IMR-90 (cell line): Measurements from ENCODE around the gene CCDC97. TPM values are rescaled to one million over a fixed set of nuclear protein-coding genes. Genes with fewer than 3 reads are reported as not detected.

Experiments
- ATAC-seq: fragments of 200-7000 bp; cut with Tn5 transposase; 2 replicates; pipeline ENCODE4 v1.9.1; 2020; ENCODE audit warnings: low read depth, mild to moderate bottlenecking, moderate library complexity
- BruUV-seq: library from RNA; stranded (reverse); fragments of 400-500 nt; replicated peaks from 2 replicates; lab custom pipeline; 2021; lab: Mats Ljungman, UMichigan
- CTCF ChIA-PET: fragments of 300-600 bp; formaldehyde crosslinking; extraction: SDS; loops from one replicate; lab custom pipeline; 2021; ENCODE audit warnings: antibody characterized with exemption; lab: Yijun Ruan, JAX
- POLR2A ChIA-PET: fragments of 300-600 bp; sonication (Branson Sonifier 250); formaldehyde crosslinking; loops from one replicate; lab custom pipeline; 2022; ENCODE audit warnings: antibody characterized with exemption; ENCODE audit not compliant: unreplicated experiment; lab: Charles Lee
- DNase-seq: peaks from one replicate; pipeline ENCODE4 v3.0.0; 2013
- H2AFZ ChIP-seq: replicated peaks from 2 replicates; pipeline ENCODE3; 2013; ENCODE audit warnings: low read length, mild to moderate bottlenecking; ENCODE audit not compliant: poor library complexity
- H2AK5ac ChIP-seq: 2 replicates; pipeline ENCODE4 v1.6.1; 2013; ENCODE audit warnings: low read depth, low read length, inconsistent platforms
- H2AK9ac ChIP-seq: replicated peaks from 2 replicates; pipeline ENCODE3; 2013; ENCODE audit warnings: mild to moderate bottlenecking, low read depth, low read length, moderate library complexity; ENCODE audit not compliant: poor library complexity
- H2BK120ac ChIP-seq: 2 replicates; pipeline ENCODE4 v1.6.1; 2013; ENCODE audit warnings: low read depth, low read length, inconsistent platforms
- H2BK15ac ChIP-seq: 3 replicates; pipeline ENCODE4 v1.6.1; 2013; ENCODE audit warnings: low read depth, low read length, inconsistent platforms
- H2BK20ac ChIP-seq: 2 replicates; pipeline ENCODE4 v1.6.1; 2013; ENCODE audit warnings: low read depth, mild to moderate bottlenecking, inconsistent platforms, low read length, moderate library complexity
- H2BK5ac ChIP-seq: 2 replicates; pipeline ENCODE4 v1.6.1; 2013; ENCODE audit warnings: mild to moderate bottlenecking, low read depth, low read length, inconsistent platforms; ENCODE audit not compliant: poor library complexity, severe bottlenecking
- H3K14ac ChIP-seq: replicated peaks from 2 replicates; pipeline ENCODE4 v1.6.1; 2013; ENCODE audit warnings: low read depth, low read length, inconsistent platforms
- H3K18ac ChIP-seq: 2 replicates; pipeline ENCODE4 v1.6.1; 2013; ENCODE audit warnings: low read depth, low read length, control low read depth
- H3K23ac ChIP-seq: 2 replicates; pipeline ENCODE4 v1.6.1; 2013; ENCODE audit warnings: low read depth, low read length, inconsistent platforms
- H3K27ac ChIP-seq: 2 replicates; pipeline ENCODE4 v1.5.1; 2013; ENCODE audit warnings: mild to moderate bottlenecking, control low read depth, low read length; ENCODE audit not compliant: insufficient read depth
- H3K27me3 ChIP-seq: 2 replicates; pipeline ENCODE4 v1.6.1; 2013; ENCODE audit warnings: low read length; ENCODE audit not compliant: control insufficient read depth, insufficient read depth
- H3K36me3 ChIP-seq: 2 replicates; pipeline ENCODE4 v1.6.1; 2013; ENCODE audit warnings: low read length, mixed read lengths; ENCODE audit not compliant: control insufficient read depth, insufficient read depth
- H3K4ac ChIP-seq: 2 replicates; pipeline ENCODE4 v1.6.1; 2013; ENCODE audit warnings: low read depth, low read length, inconsistent platforms
- H3K4me1 ChIP-seq: 2 replicates; pipeline ENCODE4 v1.6.1; 2013; ENCODE audit warnings: low read length, mixed read lengths; ENCODE audit not compliant: control insufficient read depth, insufficient read depth
- H3K4me2 ChIP-seq: 2 replicates; pipeline ENCODE4 v1.6.1; 2013; ENCODE audit warnings: low read depth, mild to moderate bottlenecking, control low read depth, low read length, moderate library complexity
- H3K4me3 ChIP-seq: 2 replicates; pipeline ENCODE4 v1.5.1; 2013; ENCODE audit warnings: low read depth, mild to moderate bottlenecking, control low read depth, low read length, moderate library complexity; ENCODE audit not compliant: insufficient read depth
- H3K56ac ChIP-seq: 2 replicates; pipeline ENCODE4 v1.6.1; 2013; ENCODE audit warnings: low read length, inconsistent platforms; ENCODE audit not compliant: insufficient read depth; ENCODE audit errors: extremely low read depth
- H3K79me1 ChIP-seq, 2 experiments: 2 replicates each; pipeline ENCODE4 v1.6.1; 2013; ENCODE audit warnings: low read length in 2 of 2, inconsistent platforms in 1 of 2, low read depth in 1 of 2
- H3K9ac ChIP-seq: 2 replicates; pipeline ENCODE4 v1.6.1; 2013; ENCODE audit warnings: low read depth, low read length, control low read depth
- H3K9me1 ChIP-seq: 2 replicates; pipeline ENCODE4 v1.6.1; 2013; ENCODE audit warnings: low read length, inconsistent platforms; ENCODE audit not compliant: insufficient read depth
- H3K9me3 ChIP-seq: 2 replicates; pipeline ENCODE4 v1.6.1; 2013; ENCODE audit warnings: low read length; ENCODE audit not compliant: control insufficient read depth, insufficient read depth
- H4K20me1 ChIP-seq: 2 replicates; pipeline ENCODE4 v1.6.1; 2013; ENCODE audit warnings: low read length, inconsistent platforms; ENCODE audit not compliant: insufficient read depth
- H4K5ac ChIP-seq: 2 replicates; pipeline ENCODE4 v1.6.1; 2013; ENCODE audit warnings: mild to moderate bottlenecking, low read depth, low read length, control low read depth
- H4K8ac ChIP-seq, 2 experiments: 2 replicates each; pipeline ENCODE4 v1.6.1; 2013; ENCODE audit warnings: low read depth in 2 of 2, low read length in 2 of 2, control low read depth in 1 of 2, inconsistent platforms in 1 of 2
- H4K91ac ChIP-seq: 2 replicates; pipeline ENCODE4 v1.6.1; 2013; ENCODE audit warnings: low read depth, low read length, inconsistent platforms; ENCODE audit not compliant: insufficient read depth
- BHLHE40 ChIP-seq: fragments of 150-350 bp; IDR thresholded peaks from 2 replicates; pipeline ENCODE4 v1.6.1; 2016; ENCODE audit warnings: mild to moderate bottlenecking, low read depth, low read length
- CEBPB ChIP-seq: IDR thresholded peaks from 2 replicates; pipeline ENCODE4 v1.6.1; 2012; ENCODE audit warnings: low read depth, low read length, improper control_type of control experiment
- CHD1 ChIP-seq: IDR thresholded peaks from 2 replicates; pipeline ENCODE4 v1.6.1; 2012; ENCODE audit warnings: low read depth, low read length, improper control_type of control experiment
- MAFK ChIP-seq: IDR thresholded peaks from 2 replicates; pipeline ENCODE4 v1.6.1; 2012; ENCODE audit warnings: low read depth, low read length, improper control_type of control experiment
- MAZ ChIP-seq: IDR thresholded peaks from 2 replicates; pipeline ENCODE4 v1.6.1; 2012; ENCODE audit warnings: low read depth, mild to moderate bottlenecking, low read length, improper control_type of control experiment, moderate library complexity, borderline replicate concordance
- MXI1 ChIP-seq: IDR thresholded peaks from 2 replicates; pipeline ENCODE4 v1.6.1; 2012; ENCODE audit warnings: low read depth, mild to moderate bottlenecking, low read length, moderate library complexity, borderline replicate concordance
- NFE2L2 ChIP-seq: fragments of 150-350 bp; IDR thresholded peaks from 2 replicates; pipeline ENCODE4 v1.6.1; 2016; ENCODE audit warnings: low read depth, mild to moderate bottlenecking, low read length
- POLR2A ChIP-seq: IDR thresholded peaks from 2 replicates; pipeline ENCODE4 v1.6.1; 2012; ENCODE audit warnings: mild to moderate bottlenecking, low read depth, low read length
- RAD21 ChIP-seq: IDR thresholded peaks from 2 replicates; pipeline ENCODE4 v1.6.1; 2012; ENCODE audit warnings: low read length, improper control_type of control experiment
- RFX5 ChIP-seq: IDR thresholded peaks from 2 replicates; pipeline ENCODE4 v1.8.0; 2012; ENCODE audit warnings: low read depth, mild to moderate bottlenecking, low read length, moderate library complexity
- SMC3 ChIP-seq: fragments of 150-350 bp; IDR thresholded peaks from 2 replicates; pipeline ENCODE4 v1.6.1; 2016; ENCODE audit warnings: low read depth, mild to moderate bottlenecking, antibody characterized with exemption, low read length, moderate library complexity
- WGBS, 2 experiments: methylation state at CpG; one replicate each; pipeline versions ENCODE4 v1.1.5 to v1.1.7; 2013; ENCODE audit warnings: missing lambda C conversion rate in 2 of 2; ENCODE audit not compliant: insufficient read length in 1 of 2; ENCODE audit errors: extremely low coverage in 2 of 2; 5-methylcytosine and 5-hydroxymethylcytosine counted together
- dilution Hi-C: fragments of 300-500 bp; cut with HindIII; formaldehyde crosslinking; loops from one replicate; pipeline ENCODE4 v1.14.3; 2018; ENCODE audit warnings: low sequenced_read_pairs; ENCODE audit not compliant: unreplicated experiment
- in situ Hi-C: fragments of 300-500 bp; cut with MboI; formaldehyde crosslinking; loops from 3 replicates; pipeline ENCODE4 v1.14.3; 2019; ENCODE audit warnings: low sequenced_read_pairs, inconsistent platforms, mixed read lengths
- intact Hi-C: fragments of 100-400 bp; cut with micrococcal nuclease; formaldehyde crosslinking; loops from 2 replicates; pipeline ENCODE4 v1.10.0; 2022
- polyA plus RNA-seq, 3 experiments: library from polyadenylated mRNA; depleted of rRNA; stranded (reverse); fragments of >200 nt; gene quantifications; 2 replicates each; pipeline ENCODE4 v1.2.3, GENCODE V29; 2012; ENCODE audit warnings: low replicate concordance in 1 of 3
- total RNA-seq: library from RNA; depleted of rRNA; stranded (reverse); fragments of >200 nt; gene quantifications from 2 replicates; pipeline ENCODE4 v1.2.3, GENCODE V29; 2012
- TF ChIP-seq, protein P1 (sequence below): fragments of 150-350 bp; IDR thresholded peaks from 2 replicates; pipeline ENCODE4 v1.6.1; 2016; ENCODE audit warnings: low read depth, mild to moderate bottlenecking, low read length, moderate library complexity, borderline replicate concordance
- TF ChIP-seq, protein P2 (sequence below): fragments of 150-350 bp; IDR thresholded peaks from 2 replicates; pipeline ENCODE4 v1.6.1; 2017; ENCODE audit warnings: mild to moderate bottlenecking, antibody characterized with exemption, low read length, low read depth
- TF ChIP-seq, protein P3 (sequence below): conservative IDR thresholded peaks from 2 replicates; pipeline ENCODE4 v1.5.1; 2012; ENCODE audit warnings: mild to moderate bottlenecking, low read depth, low read length, improper control_type of control experiment

The CCDC97 gene
- total and polyA plus RNA-seq, 2 of the 4 experiments (the other 2 are of a cell fraction) = 4.1 to 11.0 TPM

DNA sequence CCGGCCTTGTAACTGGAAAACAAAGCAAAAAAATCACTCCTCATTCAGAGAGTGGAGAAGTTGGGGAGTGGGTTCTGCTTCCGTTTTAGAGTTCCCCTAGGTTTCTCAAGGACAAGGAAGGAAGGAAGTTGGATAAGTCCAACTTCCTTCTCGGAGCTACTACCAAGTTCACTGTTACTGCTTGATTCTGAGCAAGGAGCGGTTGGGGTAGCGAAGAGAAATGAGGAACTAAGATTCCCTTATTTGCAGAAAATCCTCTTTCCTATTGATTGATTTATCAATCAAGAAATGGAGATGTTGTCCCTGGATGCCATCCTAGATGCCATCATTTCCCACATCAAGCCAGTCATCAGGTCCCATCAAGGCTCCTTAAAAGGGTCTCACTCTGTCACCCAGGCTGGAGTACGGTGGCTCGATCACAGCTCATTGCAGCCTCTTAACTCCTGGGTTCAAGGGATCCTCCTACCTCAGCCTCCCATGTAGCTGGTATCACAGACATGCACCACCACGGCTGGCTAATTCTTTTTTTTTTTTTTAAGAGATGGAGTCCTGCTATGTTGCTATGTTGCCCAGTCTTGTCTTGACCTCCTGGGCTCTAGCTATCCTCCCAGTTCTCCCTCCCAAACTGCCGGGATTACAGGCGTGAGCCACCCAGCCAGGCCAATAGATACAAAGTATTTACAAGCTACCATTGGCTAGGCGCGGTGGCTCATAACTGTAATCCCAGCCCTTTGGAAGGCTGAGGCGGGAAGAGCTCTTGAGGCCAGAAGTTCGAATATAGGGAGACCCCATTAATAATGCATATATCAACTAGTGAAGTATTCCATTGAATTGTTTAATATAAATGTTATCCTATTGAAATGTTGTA, 54.8 kb downstream of the CCDC97 start:
- H3K23ac ChIP-seq = peak overlapping the region; percentile 88
- peak overlapping the region; percentile 97 for H2AK9ac ChIP-seq
- peak overlapping the region; percentile 83 for H3K56ac ChIP-seq
- DNase-seq (peak; percentile 15), ATAC-seq (no peak)
- CTCF ChIA-PET = interaction anchor here (1.1 to 1.2 kb wide), 2 partner anchors 9 to 11 kb away, joined by 3 read pairs; partner anchors contain the start of gene TGFB1
- no peaks in the 10 kb centered on the region for H4K20me1 ChIP-seq
- peaks cover 13% of the 10 kb centered on the region for H3K9me1 ChIP-seq
- H3K18ac ChIP-seq = peak overlapping the region; percentile 93
- peak overlapping the region; percentile 86 for H2BK15ac ChIP-seq
- H3K4me2 ChIP-seq = peak overlapping the region; percentile 94
- peaks cover 30 to 54% of the 10 kb centered on the region in 2 experiments for H3K79me1 ChIP-seq
- peak overlapping the region; percentile 98 for H2AFZ ChIP-seq
- peak overlapping the region; percentile 97 for H4K8ac ChIP-seq
- BruUV-seq = no TSS peak
- H3K4me1 ChIP-seq = peaks cover 15% of the 10 kb centered on the region
- H4K5ac ChIP-seq = peak overlapping the region; percentile 97
- H3K4ac ChIP-seq = peak overlapping the region; percentile 97
- H3K9me3 ChIP-seq = no peaks in the 10 kb centered on the region
- peak overlapping the region; percentile 98 for H4K91ac ChIP-seq
- WGBS, 2 experiments = no CpG with 5 or more reads among the region's 14 CpGs
- peak overlapping the region; percentile 93 for H3K27ac ChIP-seq
- H3K14ac ChIP-seq = peak overlapping the region; percentile 98
- H3K9ac ChIP-seq = peak overlapping the region; percentile 84
- POLR2A ChIA-PET = interaction anchor here (0.6 to 1.3 kb wide), 2 partner anchors 12 to 759 kb away, joined by 4 to 5 read pairs; no protein-coding TSS in a partner anchor
- peak overlapping the region; percentile 58 for H3K4me3 ChIP-seq
- H2BK5ac ChIP-seq = peak overlapping the region; percentile 88
- no peaks in the 10 kb centered on the region for H3K27me3 ChIP-seq
- no peaks in the 10 kb centered on the region for H3K36me3 ChIP-seq
- intact Hi-C loops = no loop called here
- peak overlapping the region; percentile 75; the same call in 1 of the 2 replicates for H2BK20ac ChIP-seq
- peak overlapping the region; percentile 95 for H2AK5ac ChIP-seq
- H2BK120ac ChIP-seq = peak overlapping the region; percentile 82
- in situ Hi-C loops = no loop called here
- dilution Hi-C loops = no loop called here
- TF ChIP-seq CHD1 (no peak), RAD21 (no peak), CEBPB (no peak), MXI1 (no peak), BHLHE40 (no peak), MAFK (no peak), RFX5 (no peak), SMC3 (no peak), POLR2A (no peak), MAZ (no peak), NFE2L2 (no peak)
- TF ChIP-seq, protein P1, sequence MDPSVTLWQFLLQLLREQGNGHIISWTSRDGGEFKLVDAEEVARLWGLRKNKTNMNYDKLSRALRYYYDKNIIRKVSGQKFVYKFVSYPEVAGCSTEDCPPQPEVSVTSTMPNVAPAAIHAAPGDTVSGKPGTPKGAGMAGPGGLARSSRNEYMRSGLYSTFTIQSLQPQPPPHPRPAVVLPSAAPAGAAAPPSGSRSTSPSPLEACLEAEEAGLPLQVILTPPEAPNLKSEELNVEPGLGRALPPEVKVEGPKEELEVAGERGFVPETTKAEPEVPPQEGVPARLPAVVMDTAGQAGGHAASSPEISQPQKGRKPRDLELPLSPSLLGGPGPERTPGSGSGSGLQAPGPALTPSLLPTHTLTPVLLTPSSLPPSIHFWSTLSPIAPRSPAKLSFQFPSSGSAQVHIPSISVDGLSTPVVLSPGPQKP = no peak
- TF ChIP-seq, protein P2, sequence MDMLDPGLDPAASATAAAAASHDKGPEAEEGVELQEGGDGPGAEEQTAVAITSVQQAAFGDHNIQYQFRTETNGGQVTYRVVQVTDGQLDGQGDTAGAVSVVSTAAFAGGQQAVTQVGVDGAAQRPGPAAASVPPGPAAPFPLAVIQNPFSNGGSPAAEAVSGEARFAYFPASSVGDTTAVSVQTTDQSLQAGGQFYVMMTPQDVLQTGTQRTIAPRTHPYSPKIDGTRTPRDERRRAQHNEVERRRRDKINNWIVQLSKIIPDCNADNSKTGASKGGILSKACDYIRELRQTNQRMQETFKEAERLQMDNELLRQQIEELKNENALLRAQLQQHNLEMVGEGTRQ = no peak
- TF ChIP-seq, protein P3, sequence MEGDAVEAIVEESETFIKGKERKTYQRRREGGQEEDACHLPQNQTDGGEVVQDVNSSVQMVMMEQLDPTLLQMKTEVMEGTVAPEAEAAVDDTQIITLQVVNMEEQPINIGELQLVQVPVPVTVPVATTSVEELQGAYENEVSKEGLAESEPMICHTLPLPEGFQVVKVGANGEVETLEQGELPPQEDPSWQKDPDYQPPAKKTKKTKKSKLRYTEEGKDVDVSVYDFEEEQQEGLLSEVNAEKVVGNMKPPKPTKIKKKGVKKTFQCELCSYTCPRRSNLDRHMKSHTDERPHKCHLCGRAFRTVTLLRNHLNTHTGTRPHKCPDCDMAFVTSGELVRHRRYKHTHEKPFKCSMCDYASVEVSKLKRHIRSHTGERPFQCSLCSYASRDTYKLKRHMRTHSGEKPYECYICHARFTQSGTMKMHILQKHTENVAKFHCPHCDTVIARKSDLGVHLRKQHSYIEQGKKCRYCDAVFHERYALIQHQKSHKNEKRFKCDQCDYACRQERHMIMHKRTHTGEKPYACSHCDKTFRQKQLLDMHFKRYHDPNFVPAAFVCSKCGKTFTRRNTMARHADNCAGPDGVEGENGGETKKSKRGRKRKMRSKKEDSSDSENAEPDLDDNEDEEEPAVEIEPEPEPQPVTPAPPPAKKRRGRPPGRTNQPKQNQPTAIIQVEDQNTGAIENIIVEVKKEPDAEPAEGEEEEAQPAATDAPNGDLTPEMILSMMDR = no peak
